KMS-11 (cell line): Measurements from ENCODE around the gene TRIM54.

ENCODE experiments used
- H2AFZ ChIP-seq: fragments of 200-600 bp; sonication (generic); 2 replicates; pipeline ENCODE4 v1.6.1; 2016; ENCODE audit warnings: antibody characterized with exemption, mixed run types, low read depth
- H3K27ac ChIP-seq: fragments of 200-600 bp; sonication (generic); 2 replicates; pipeline ENCODE4 v1.6.1; 2016; ENCODE audit warnings: mild to moderate bottlenecking, mixed run types
- H3K27me3 ChIP-seq: fragments of 200-600 bp; sonication (generic); 2 replicates; pipeline ENCODE4 v1.6.1; 2017; ENCODE audit warnings: mild to moderate bottlenecking, low read depth, mixed run types, moderate library complexity; ENCODE audit not compliant: insufficient read depth
- H3K36me3 ChIP-seq: fragments of 200-600 bp; sonication (generic); 2 replicates; pipeline ENCODE4 v1.6.1; 2017; ENCODE audit warnings: mild to moderate bottlenecking, mixed run types; ENCODE audit not compliant: insufficient read depth
- H3K4me1 ChIP-seq: fragments of 200-600 bp; sonication (generic); 2 replicates; pipeline ENCODE4 v1.6.1; 2016; ENCODE audit warnings: mild to moderate bottlenecking, low read depth, mixed run types; ENCODE audit not compliant: poor library complexity, severe bottlenecking
- H3K4me2 ChIP-seq: fragments of 200-600 bp; sonication (generic); 2 replicates; pipeline ENCODE4 v1.7.0; 2016; ENCODE audit warnings: mild to moderate bottlenecking, mixed run types
- H3K4me3 ChIP-seq: fragments of 200-600 bp; sonication (generic); IDR thresholded peaks from 2 replicates; pipeline ENCODE4 v1.6.1; 2017; ENCODE audit warnings: low read depth, low read length, mixed read lengths; ENCODE audit not compliant: insufficient read depth
- H3K79me2 ChIP-seq: fragments of 200-600 bp; sonication (generic); 2 replicates; pipeline ENCODE4 v1.6.1; 2016; ENCODE audit warnings: low read depth, mixed run types; ENCODE audit not compliant: insufficient read depth
- H3K9ac ChIP-seq: fragments of 200-600 bp; sonication (generic); 2 replicates; pipeline ENCODE4 v1.6.1; 2016; ENCODE audit warnings: mild to moderate bottlenecking, mixed run types
- H4K20me1 ChIP-seq: fragments of 200-600 bp; sonication (generic); 2 replicates; pipeline ENCODE4 v1.6.1; 2016; ENCODE audit warnings: mild to moderate bottlenecking, mixed run types; ENCODE audit not compliant: insufficient read depth
- CTCF ChIP-seq: fragments of 200-600 bp; sonication (generic); conservative IDR thresholded peaks from 2 replicates; pipeline ENCODE4 v1.6.1; 2017; ENCODE audit warnings: low read depth, mild to moderate bottlenecking, antibody characterized with exemption, low read length, moderate library complexity, mixed read lengths

The TRIM54 gene

GRCh38 chr2:27281855-27282559 is at the start of gene TRIM54:
Gene TRIM54, plus strand, starts transcription at chr2:27282429. Its CDS starts 303 bp downstream, at chr2:27282732.
- H3K4me3 ChIP-seq = no peak within 1 kb of the TSS
- H2AFZ ChIP-seq = no peak within 1 kb of the TSS
- H3K27me3 ChIP-seq = no peaks in the 10 kb centered on the region
- H4K20me1 ChIP-seq = no peaks in the 10 kb centered on the region
- peaks cover 7% of the 10 kb centered on the region for H3K4me1 ChIP-seq
- H3K79me2 ChIP-seq = no peaks in the 10 kb centered on the region
- no peak within 1 kb of the TSS for H3K9ac ChIP-seq
- TF ChIP-seq CTCF = no peak
- H3K4me2 ChIP-seq = no peak within 1 kb of the TSS
- H3K36me3 ChIP-seq = no peaks in the 10 kb centered on the region
- no peak within 1 kb of the TSS for H3K27ac ChIP-seq

GRCh38 chr2:27233341-27233740 is 48.9 kb upstream of the TRIM54 start:
- no peak for TF ChIP-seq CTCF
- Histone ChIP-seq H4K20me1 (no peaks in the 10 kb centered on the region), H2AFZ (no peak overlapping the region), H3K27me3 (no peaks in the 10 kb centered on the region), H3K4me1 (no peaks in the 10 kb centered on the region), H3K79me2 (no peaks in the 10 kb centered on the region), H3K4me3 (no peak overlapping the region), H3K4me2 (no peak overlapping the region), H3K27ac (no peak overlapping the region), H3K36me3 (peaks cover 11% of the 10 kb centered on the region; the same call in 1 of the 2 replicates), H3K9ac (no peak overlapping the region)

GRCh38 chr2:27236136-27236535 is 46.1 kb upstream of the TRIM54 start:
- Histone ChIP-seq H3K4me1 (no peaks in the 10 kb centered on the region), H3K4me3 (no peak overlapping the region), H3K27me3 (no peaks in the 10 kb centered on the region), H3K27ac (no peak overlapping the region), H4K20me1 (no peaks in the 10 kb centered on the region), H2AFZ (no peak overlapping the region), H3K36me3 (peaks cover 9% of the 10 kb centered on the region; the same call in 1 of the 2 replicates), H3K9ac (no peak overlapping the region), H3K79me2 (no peaks in the 10 kb centered on the region), H3K4me2 (no peak overlapping the region)
- no peak for TF ChIP-seq CTCF

- Histone ChIP-seq H3K4me1 (no peaks in the 10 kb centered on the region), H3K27ac (no peak overlapping the region), H3K9ac (no peak overlapping the region), H3K4me2 (no peak overlapping the region), H3K27me3 (no peaks in the 10 kb centered on the region), H3K79me2 (no peaks in the 10 kb centered on the region), H2AFZ (no peak overlapping the region), H4K20me1 (no peaks in the 10 kb centered on the region), H3K4me3 (no peak overlapping the region), H3K36me3 (peaks cover 13% of the 10 kb centered on the region; the same call in 1 of the 2 replicates)
- no peak for TF ChIP-seq CTCF
Measured at GRCh38 chr2:27236626-27237025, 45.6 kb upstream of the TRIM54 start.
